Neuronal stem cell (in vitro differentiated cells): Measurements from ENCODE around the gene HARBI1.

Experiments used
- DNase-seq: peaks from one replicate; pipeline ENCODE4 v3.0.0-alpha.2; 2013; ENCODE audit warnings: low spot score
- H2AFZ ChIP-seq: one replicate; pipeline ENCODE4 v1.6.1; 2013; ENCODE audit warnings: mild to moderate bottlenecking, low read length, inconsistent platforms
- H2AK5ac ChIP-seq: 2 replicates; pipeline ENCODE4 v1.6.1; 2013; ENCODE audit warnings: low read depth, mild to moderate bottlenecking, inconsistent platforms, low read length, moderate library complexity, mixed read lengths
- H2BK120ac ChIP-seq: 2 replicates; pipeline ENCODE4 v1.6.1; 2013; ENCODE audit warnings: low read depth, mild to moderate bottlenecking, inconsistent platforms, low read length, moderate library complexity, mixed read lengths
- H2BK12ac ChIP-seq: one replicate; pipeline ENCODE4 v1.6.1; 2013; ENCODE audit warnings: low read length, inconsistent platforms
- H2BK15ac ChIP-seq: 2 replicates; pipeline ENCODE4 v1.6.1; 2013; ENCODE audit warnings: mild to moderate bottlenecking, low read length, inconsistent platforms, mixed read lengths
- H2BK5ac ChIP-seq: one replicate; pipeline ENCODE4 v1.6.1; 2013; ENCODE audit warnings: inconsistent platforms, mild to moderate bottlenecking, low read length, moderate library complexity
- H3K14ac ChIP-seq: one replicate; pipeline ENCODE4 v1.6.1; 2013; ENCODE audit warnings: low read length, inconsistent platforms
- H3K18ac ChIP-seq: 2 replicates; pipeline ENCODE4 v1.6.1; 2013; ENCODE audit warnings: low read length, inconsistent platforms
- H3K23ac ChIP-seq: 2 replicates; pipeline ENCODE4 v1.6.1; 2013; ENCODE audit warnings: low read depth, mild to moderate bottlenecking, mixed read lengths, low read length, inconsistent platforms; ENCODE audit not compliant: poor library complexity
- H3K27ac ChIP-seq: replicated peaks from 3 replicates; pipeline ENCODE4 v1.5.1; 2013; ENCODE audit warnings: low read length, inconsistent platforms
- H3K27me3 ChIP-seq, 3 experiments: 2 replicates each; pipeline ENCODE4 v1.6.1; 2013; ENCODE audit warnings: low read length in 3 of 3, mild to moderate bottlenecking in 2 of 3, inconsistent platforms in 1 of 3, low read depth in 1 of 3, mixed read lengths in 1 of 3, moderate library complexity in 1 of 3; ENCODE audit not compliant: control insufficient read depth in 3 of 3, insufficient read depth in 3 of 3
- H3K36me3 ChIP-seq, 2 donors: replicated peaks in 1 of 2; 2 replicates each; pipeline ENCODE4 v1.6.1; 2013; ENCODE audit warnings: low read length in 2 of 2; ENCODE audit not compliant: control insufficient read depth in 2 of 2, insufficient read depth in 2 of 2
- H3K4ac ChIP-seq: 2 replicates; pipeline ENCODE4 v1.6.1; 2013; ENCODE audit warnings: inconsistent platforms, mild to moderate bottlenecking, low read length, moderate library complexity
- H3K4me1 ChIP-seq, 2 donors: 1 replicate in 1 of 2; 2 replicates in 1 of 2; pipeline ENCODE4 v1.6.1; 2013; ENCODE audit warnings: low read length in 2 of 2, low read depth in 1 of 2; ENCODE audit not compliant: control insufficient read depth in 2 of 2, insufficient read depth in 1 of 2
- H3K4me2 ChIP-seq: one replicate; pipeline ENCODE4 v1.6.1; 2013; ENCODE audit warnings: mild to moderate bottlenecking, low read length, inconsistent platforms; ENCODE audit not compliant: insufficient read depth, poor library complexity, severe bottlenecking
- H3K4me3 ChIP-seq, 2 donors: 2 replicates each; pipeline ENCODE4 v1.5.1; 2013; ENCODE audit warnings: low read length in 2 of 2, mild to moderate bottlenecking in 2 of 2, inconsistent platforms in 1 of 2, moderate library complexity in 1 of 2
- H3K79me1 ChIP-seq: one replicate; pipeline ENCODE4 v1.6.1; 2013; ENCODE audit warnings: low read depth, mild to moderate bottlenecking, inconsistent platforms, low read length, moderate library complexity
- H3K9ac ChIP-seq: one replicate; pipeline ENCODE4 v1.6.1; 2013; ENCODE audit warnings: mild to moderate bottlenecking, low read depth, low read length, inconsistent platforms; ENCODE audit not compliant: poor library complexity
- H3K9me3 ChIP-seq, 2 donors: replicated peaks in 1 of 2; 2 replicates each; pipeline versions ENCODE3 to v1.6.1; 2013; ENCODE audit warnings: low read length in 2 of 2, mild to moderate bottlenecking in 2 of 2, inconsistent platforms in 1 of 2, low read depth in 1 of 2, mixed read lengths in 1 of 2, moderate library complexity in 1 of 2; ENCODE audit not compliant: control insufficient read depth in 2 of 2, insufficient read depth in 1 of 2
- H4K8ac ChIP-seq: one replicate; pipeline ENCODE4 v1.6.1; 2013; ENCODE audit warnings: low read depth, mild to moderate bottlenecking, inconsistent platforms, low read length, moderate library complexity
- H4K91ac ChIP-seq: one replicate; pipeline ENCODE4 v1.6.1; 2013; ENCODE audit warnings: low read length, low read depth, mild to moderate bottlenecking, inconsistent platforms; ENCODE audit not compliant: poor library complexity
- WGBS, 2 donors: extraction: QIAGEN DNeasy Blood & Tissue Kit; methylation state at CpG; one replicate each; pipeline ENCODE4 v1.1.7; 2013; ENCODE audit warnings: missing lambda C conversion rate in 2 of 2, mixed read lengths in 1 of 2; ENCODE audit not compliant: insufficient read length in 2 of 2, insufficient replicate concordance in 1 of 2; ENCODE audit errors: extremely low coverage in 2 of 2; 5-methylcytosine and 5-hydroxymethylcytosine counted together

The HARBI1 gene

DNA sequence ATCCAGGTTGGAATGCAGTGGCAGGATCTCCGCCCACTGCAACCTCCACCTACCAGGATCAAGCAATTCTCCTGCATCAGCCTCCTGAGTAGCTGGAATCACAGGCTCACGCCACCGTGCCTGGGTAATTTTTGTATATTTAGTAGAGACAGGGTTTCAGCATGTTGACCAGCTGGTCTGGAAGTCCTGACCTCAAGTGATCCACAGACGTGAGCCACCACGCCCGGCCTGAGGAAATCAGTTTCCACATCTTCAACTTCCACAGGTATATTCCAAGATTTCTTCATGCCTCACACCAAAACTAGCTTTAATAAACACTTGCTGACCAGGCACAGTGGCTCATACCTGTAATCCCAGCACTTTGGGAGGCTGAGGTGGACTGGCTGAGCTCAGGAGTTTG lies 7.6 kb downstream of the HARBI1 start:
- WGBS, 2 donors: no CpG with 5 or more reads among the region's 6 CpGs
- H3K4ac ChIP-seq: no peak overlapping the region

GRCh38 chr11:46607516-46607915 lies 9.5 kb downstream of the HARBI1 start:
- Histone ChIP-seq H2AFZ (no peak overlapping the region), H3K36me3 (peaks cover 3 to 6% of the 10 kb centered on the region in 2 donors), H3K9ac (no peak overlapping the region), H4K8ac (no peak overlapping the region), H2BK5ac (no peak overlapping the region), H3K27me3 (no peaks in the 10 kb centered on the region), H3K9me3 (no peaks in the 10 kb centered on the region), H3K18ac (no peak overlapping the region), H3K23ac (no peak overlapping the region), H2BK120ac (no peak overlapping the region), H3K4me1 (no peaks in the 10 kb centered on the region), H3K4me2 (no peak overlapping the region), H3K27ac (no peak overlapping the region), H2BK12ac (no peak overlapping the region), H4K91ac (no peak overlapping the region), H3K79me1 (peaks cover 2% of the 10 kb centered on the region), H3K4ac (no peak overlapping the region), H2AK5ac (no peak overlapping the region), H3K4me3 (no peak overlapping the region), H3K14ac (no peak overlapping the region), H2BK15ac (no peak overlapping the region)
- DNase-seq: no peak
- WGBS, 2 donors: 100% methylated on average over 1 of the region's 1 CpG; no CpG with 5 or more reads in 1 of the 2 donors

More for the DNA sequence above, 7.6 kb downstream of the HARBI1 start:
- no peak overlapping the region for H3K4me2 ChIP-seq
- H3K27me3 ChIP-seq: no peaks in the 10 kb centered on the region
- H2AK5ac ChIP-seq: no peak overlapping the region
- no peak overlapping the region for H3K27ac ChIP-seq
- no peak for DNase-seq
- no peak overlapping the region for H2AFZ ChIP-seq
- no peak overlapping the region for H2BK15ac ChIP-seq
- H4K91ac ChIP-seq: no peak overlapping the region
- H3K79me1 ChIP-seq: peaks cover 2% of the 10 kb centered on the region
- H3K14ac ChIP-seq: no peak overlapping the region
- no peak overlapping the region for H3K4me3 ChIP-seq
- H3K9me3 ChIP-seq: no peaks in the 10 kb centered on the region
- no peaks in the 10 kb centered on the region for H3K4me1 ChIP-seq
- H3K23ac ChIP-seq: no peak overlapping the region
- no peaks in the 10 kb centered on the region for H3K36me3 ChIP-seq
- no peak overlapping the region for H2BK120ac ChIP-seq
- H2BK5ac ChIP-seq: no peak overlapping the region
- no peak overlapping the region for H3K9ac ChIP-seq
- H2BK12ac ChIP-seq: no peak overlapping the region
- H3K18ac ChIP-seq: no peak overlapping the region
- H4K8ac ChIP-seq: no peak overlapping the region

- peaks cover 3 to 6% of the 10 kb centered on the region in 2 donors for H3K36me3 ChIP-seq
- H2AK5ac ChIP-seq: no peak overlapping the region
- H3K4me1 ChIP-seq: no peaks in the 10 kb centered on the region
- DNase-seq: no peak
- no peak overlapping the region for H3K14ac ChIP-seq
- no peak overlapping the region for H3K4me2 ChIP-seq
- H3K27me3 ChIP-seq: no peaks in the 10 kb centered on the region
- no peak overlapping the region for H3K9ac ChIP-seq
- H3K4ac ChIP-seq: no peak overlapping the region
- H2BK12ac ChIP-seq: no peak overlapping the region
- no peaks in the 10 kb centered on the region for H3K9me3 ChIP-seq
- no peak overlapping the region for H2BK15ac ChIP-seq
- H3K4me3 ChIP-seq: no peak overlapping the region
- peaks cover 2% of the 10 kb centered on the region for H3K79me1 ChIP-seq
- no CpG with 5 or more reads among the region's 1 CpG for whole genome bisulfite sequencing, 2 donors
- H3K18ac ChIP-seq: no peak overlapping the region
- no peak overlapping the region for H3K27ac ChIP-seq
- H2BK120ac ChIP-seq: no peak overlapping the region
- no peak overlapping the region for H4K91ac ChIP-seq
- H4K8ac ChIP-seq: no peak overlapping the region
- no peak overlapping the region for H2BK5ac ChIP-seq
- no peak overlapping the region for H3K23ac ChIP-seq
- H2AFZ ChIP-seq: no peak overlapping the region
Measured at GRCh38 chr11:46604796-46605195, 12.2 kb downstream of the HARBI1 start.

DNA sequence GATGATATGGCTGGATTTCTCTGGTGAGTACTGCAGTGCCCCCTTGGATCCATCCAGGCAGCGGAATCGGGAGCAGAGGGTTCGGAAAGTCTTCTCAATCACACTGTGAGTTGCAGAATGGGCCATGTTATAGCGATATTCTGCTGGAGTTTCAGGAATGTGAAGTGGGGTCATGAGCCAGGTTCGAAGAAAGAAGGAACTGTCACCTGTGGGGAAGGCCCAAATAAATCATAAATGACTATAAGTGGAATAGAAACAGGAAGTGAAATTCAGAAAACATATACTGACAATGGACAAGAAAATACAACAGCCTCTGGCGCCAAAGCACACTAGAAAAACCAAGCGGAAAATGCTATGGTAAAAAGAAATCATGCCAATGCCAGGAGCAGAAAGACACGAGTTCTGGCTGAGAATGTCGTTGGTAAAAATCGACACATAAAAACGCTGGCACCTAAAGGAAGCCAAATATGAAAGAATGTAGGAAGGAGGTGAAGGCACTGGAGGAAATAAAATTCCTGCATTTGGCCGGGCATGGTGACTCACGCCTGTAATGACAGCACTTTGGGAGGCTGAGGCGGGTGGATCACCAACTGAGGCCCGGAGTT lies 13.2 kb downstream of the HARBI1 start:
- Histone ChIP-seq H3K36me3 (peaks cover 3 to 6% of the 10 kb centered on the region in 2 donors), H3K9me3 (no peaks in the 10 kb centered on the region), H3K27me3 (no peaks in the 10 kb centered on the region), H2AFZ (no peak overlapping the region), H4K8ac (peak overlapping the region; percentile 23), H3K9ac (no peak overlapping the region), H3K4me1 (no peaks in the 10 kb centered on the region), H3K27ac (no peak overlapping the region), H2BK15ac (no peak overlapping the region), H3K4me3 (no peak overlapping the region), H3K14ac (no peak overlapping the region), H3K4ac (no peak overlapping the region), H3K79me1 (no peaks in the 10 kb centered on the region), H3K18ac (no peak overlapping the region), H2BK120ac (no peak overlapping the region), H2BK5ac (no peak overlapping the region), H3K4me2 (no peak overlapping the region), H2AK5ac (no peak overlapping the region), H2BK12ac (no peak overlapping the region), H4K91ac (no peak overlapping the region), H3K23ac (no peak overlapping the region)
- DNase-seq: no peak
- no CpG with 5 or more reads among the region's 15 CpGs for WGBS, 2 donors
